ENCODE results near the gene CASP5.

DNA sequence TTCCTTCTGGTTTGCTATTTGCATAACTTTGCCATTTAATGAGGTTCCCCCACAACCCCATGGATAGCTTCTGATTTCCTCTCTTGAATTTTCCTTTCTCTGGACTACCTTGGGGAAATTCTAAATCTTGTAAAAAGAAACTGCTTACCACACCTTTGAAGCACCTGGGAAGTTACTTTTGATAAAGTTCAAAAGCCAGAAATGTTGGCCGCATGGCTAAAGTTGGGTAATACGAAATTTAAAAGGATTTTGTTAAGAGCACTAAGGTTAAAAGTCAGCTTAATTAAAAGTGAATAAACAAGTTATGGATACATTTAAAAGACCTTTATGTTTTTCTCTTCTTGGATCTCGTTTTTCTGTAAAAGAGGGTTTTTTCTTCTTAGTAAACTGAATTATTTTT is 60.1 kb downstream of the CASP5 start:
- TF ChIP-seq, protein P1, sequence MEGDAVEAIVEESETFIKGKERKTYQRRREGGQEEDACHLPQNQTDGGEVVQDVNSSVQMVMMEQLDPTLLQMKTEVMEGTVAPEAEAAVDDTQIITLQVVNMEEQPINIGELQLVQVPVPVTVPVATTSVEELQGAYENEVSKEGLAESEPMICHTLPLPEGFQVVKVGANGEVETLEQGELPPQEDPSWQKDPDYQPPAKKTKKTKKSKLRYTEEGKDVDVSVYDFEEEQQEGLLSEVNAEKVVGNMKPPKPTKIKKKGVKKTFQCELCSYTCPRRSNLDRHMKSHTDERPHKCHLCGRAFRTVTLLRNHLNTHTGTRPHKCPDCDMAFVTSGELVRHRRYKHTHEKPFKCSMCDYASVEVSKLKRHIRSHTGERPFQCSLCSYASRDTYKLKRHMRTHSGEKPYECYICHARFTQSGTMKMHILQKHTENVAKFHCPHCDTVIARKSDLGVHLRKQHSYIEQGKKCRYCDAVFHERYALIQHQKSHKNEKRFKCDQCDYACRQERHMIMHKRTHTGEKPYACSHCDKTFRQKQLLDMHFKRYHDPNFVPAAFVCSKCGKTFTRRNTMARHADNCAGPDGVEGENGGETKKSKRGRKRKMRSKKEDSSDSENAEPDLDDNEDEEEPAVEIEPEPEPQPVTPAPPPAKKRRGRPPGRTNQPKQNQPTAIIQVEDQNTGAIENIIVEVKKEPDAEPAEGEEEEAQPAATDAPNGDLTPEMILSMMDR (IDR thresholded peaks at IDR 0.05): no peak
- no peak for TF ChIP-seq POLR2A (IDR thresholded peaks at IDR 0.05)
